Liver (tissue), 9 donors: Measurements from ENCODE around the gene RUFY1. TPM values are rescaled to one million over a fixed set of nuclear protein-coding genes. Genes with fewer than 3 reads are reported as not detected.

Experiments
- DNase-seq: peaks from one replicate; pipeline ENCODE4 v3.0.0-alpha.2; 2017; ENCODE audit warnings: low spot score
- H3K27ac ChIP-seq, 2 donors: one replicate each; pipeline ENCODE4 v1.7.0; 2013; ENCODE audit warnings: inconsistent platforms in 2 of 2, low read length in 2 of 2, control low read depth in 1 of 2, low read depth in 1 of 2, mild to moderate bottlenecking in 1 of 2
- H3K27me3 ChIP-seq, 4 donors: one replicate each; pipeline versions ENCODE4 v1.6.1 to v1.7.0; 2013; ENCODE audit warnings: low read length in 3 of 4, inconsistent platforms in 1 of 4, mild to moderate bottlenecking in 1 of 4, moderate library complexity in 1 of 4; ENCODE audit not compliant: control insufficient read depth in 4 of 4, insufficient read depth in 4 of 4
- H3K36me3 ChIP-seq, 4 donors: one replicate each; pipeline versions ENCODE4 v1.6.1 to v1.7.0; 2013; ENCODE audit warnings: low read length in 3 of 4, mild to moderate bottlenecking in 3 of 4, low read depth in 1 of 4, moderate library complexity in 1 of 4; ENCODE audit not compliant: control insufficient read depth in 4 of 4, insufficient read depth in 3 of 4
- H3K4me1 ChIP-seq, 4 donors: one replicate each; pipeline versions ENCODE4 v1.6.1 to v1.7.0; 2013; ENCODE audit warnings: low read length in 3 of 4, mild to moderate bottlenecking in 3 of 4, moderate library complexity in 1 of 4; ENCODE audit not compliant: control insufficient read depth in 4 of 4, insufficient read depth in 4 of 4
- H3K4me3 ChIP-seq, 3 donors: one replicate each; pipeline versions ENCODE4 v1.6.1 to v1.7.0; 2013; ENCODE audit warnings: low read length in 3 of 3, control low read depth in 1 of 3, low read depth in 1 of 3, mild to moderate bottlenecking in 1 of 3
- H3K9ac ChIP-seq, 2 donors: one replicate each; pipeline ENCODE4 v1.7.0; 2013; ENCODE audit warnings: low read length in 2 of 2, mild to moderate bottlenecking in 2 of 2, moderate library complexity in 2 of 2, control low read depth in 1 of 2, low read depth in 1 of 2
- H3K9me3 ChIP-seq, 4 donors: one replicate each; pipeline versions ENCODE4 v1.6.1 to v1.7.0; 2013; ENCODE audit warnings: low read length in 3 of 4; ENCODE audit not compliant: control insufficient read depth in 4 of 4
- CTCF ChIP-seq: fragments of 150-350 bp; IDR thresholded peaks from 2 replicates; pipeline ENCODE4 v1.5.1; 2017; ENCODE audit warnings: improper control_type of control experiment, low read depth, low read length; ENCODE audit not compliant: missing input control
- FOXA1 ChIP-seq: IDR thresholded peaks from 2 replicates; pipeline ENCODE4 v1.6.1; 2016; ENCODE audit warnings: antibody characterized with exemption
- FOXA2 ChIP-seq: IDR thresholded peaks from 2 replicates; pipeline ENCODE4 v1.6.1; 2016; ENCODE audit warnings: antibody characterized with exemption
- HNF4A ChIP-seq, 2 donors: conservative IDR thresholded peaks; 2 replicates each; pipeline ENCODE4 v1.6.1; 2016; ENCODE audit warnings: antibody characterized with exemption in 2 of 2, mild to moderate bottlenecking in 2 of 2
- HNF4G ChIP-seq: IDR thresholded peaks from 2 replicates; pipeline ENCODE4 v1.6.1; 2016; ENCODE audit warnings: antibody characterized with exemption
- JUND ChIP-seq, 2 donors: IDR thresholded peaks; 2 replicates each; pipeline ENCODE4 v1.6.1; 2016; ENCODE audit warnings: antibody characterized with exemption in 2 of 2
- MAX ChIP-seq: IDR thresholded peaks from 2 replicates; pipeline ENCODE4 v1.6.1; 2016; ENCODE audit warnings: antibody characterized with exemption
- RAD21 ChIP-seq, 2 donors: IDR thresholded peaks; 2 replicates each; pipeline ENCODE4 v1.6.1; 2016; ENCODE audit warnings: antibody characterized with exemption in 2 of 2, mild to moderate bottlenecking in 2 of 2
- REST ChIP-seq: IDR thresholded peaks from 2 replicates; pipeline ENCODE4 v1.6.1; 2016; ENCODE audit warnings: antibody characterized with exemption, mild to moderate bottlenecking
- RXRA ChIP-seq, 2 donors: IDR thresholded peaks; 2 replicates each; pipeline ENCODE4 v1.6.1; 2017 to 2018; ENCODE audit warnings: antibody characterized with exemption in 2 of 2, mild to moderate bottlenecking in 1 of 2
- YY1 ChIP-seq: IDR thresholded peaks from 2 replicates; pipeline ENCODE4 v1.6.1; 2016; ENCODE audit warnings: antibody characterized with exemption, mild to moderate bottlenecking
- WGBS: extraction: QIAGEN DNeasy Blood & Tissue Kit; methylation state at CpG from one replicate; pipeline ENCODE4 v1.1.7; 2013; 5-methylcytosine and 5-hydroxymethylcytosine counted together
- polyA plus RNA-seq, 2 donors: library from polyadenylated mRNA; stranded (reverse) in 1 of 2; unstranded in 1 of 2; fragments of 200-250 nt in 1 of 2; fragments of >200 nt in 1 of 2; fragmentation: Nextera tagmentation in 1 of 2; extraction: Ambion mirVana in 1 of 2; gene quantifications; one replicate each; pipeline versions ENCODE4 v1.2.1 to v1.2.3, GENCODE V29; 2013 to 2015
- total RNA-seq, 2 donors: library from RNA; depleted of rRNA; stranded (reverse); fragments of >200 nt; gene quantifications; one replicate each; pipeline ENCODE4 v1.2.3, GENCODE V29; 2014
- donor health status: healthy.
- donor health status: healthy.
- donor health status: healthy.
- donor health status: healthy.
- donor health status: healthy.

RUFY1 gene
- total and polyA plus RNA-seq, 4 donors, result 11.6 to 25.2 (median 18.3) TPM

GRCh38 chr5:179533024-179533423 is 17.3 kb upstream of the RUFY1 start:
- TF ChIP-seq JUND (IDR thresholded peaks at IDR 0.05) (no peak), RXRA (IDR thresholded peaks at IDR 0.05) (no peak)
- Histone ChIP-seq H3K9ac (no peak overlapping the region), H3K9me3 (no peaks in the 10 kb centered on the region), H3K27ac (no peak overlapping the region), H3K4me3 (no peak overlapping the region), H3K27me3 (no peaks in the 10 kb centered on the region), H3K36me3 (no peaks in the 10 kb centered on the region), H3K4me1 (no peaks in the 10 kb centered on the region)
- 82% methylated on average over 6 of the region's 6 CpGs for WGBS
- DNase-seq, result no peak

- no peaks in the 10 kb centered on the region for H3K36me3 ChIP-seq
- no peaks in the 10 kb centered on the region for H3K27me3 ChIP-seq
- no peak overlapping the region for H3K27ac ChIP-seq
- no peaks in the 10 kb centered on the region for H3K9me3 ChIP-seq
- no peak for DNase-seq
- no peaks in the 10 kb centered on the region for H3K4me1 ChIP-seq
- no peak overlapping the region for H3K4me3 ChIP-seq
- WGBS, result 95% methylated on average over 5 of the region's 5 CpGs
- no peak for TF ChIP-seq FOXA2
- no peak for TF ChIP-seq HNF4A (conservative IDR thresholded peaks at IDR 0.05)
- TF ChIP-seq FOXA1, result no peak
- TF ChIP-seq YY1, result no peak
- no peak for TF ChIP-seq REST
- no peak for TF ChIP-seq HNF4G
- TF ChIP-seq RAD21 (IDR thresholded peaks at IDR 0.05), result no peak
- TF ChIP-seq JUND (IDR thresholded peaks at IDR 0.05), result no peak
- no peak overlapping the region for H3K9ac ChIP-seq
Observed at GRCh38 chr5:179533907-179534306, 16.4 kb upstream of the RUFY1 start.

- Histone ChIP-seq H3K4me1 (no peaks in the 10 kb centered on the region), H3K9me3 (no peaks in the 10 kb centered on the region), H3K9ac (no peak overlapping the region), H3K4me3 (peak overlapping the region in 1 of 3 donors; percentile 41), H3K27ac (no peak overlapping the region), H3K27me3 (no peaks in the 10 kb centered on the region), H3K36me3 (no peaks in the 10 kb centered on the region)
- TF ChIP-seq RAD21 (IDR thresholded peaks at IDR 0.05) (peak in 1 of 2 donors; percentile 21), HNF4A (conservative IDR thresholded peaks at IDR 0.05) (peak in 1 of 2 donors; percentile 3), HNF4G (no peak), JUND (IDR thresholded peaks at IDR 0.05) (no peak), RXRA (IDR thresholded peaks at IDR 0.05) (peak in 1 of 2 donors; percentile 17), FOXA2 (peak; percentile 57), CTCF (no peak), MAX (no peak)
- 53% methylated on average over 12 of the region's 12 CpGs for WGBS
- no peak for DNase-seq
Observed at GRCh38 chr5:179534431-179534830, 15.9 kb upstream of the RUFY1 start.
